LNCAP (cell line): ENCODE results near the gene ATP2A3.

ENCODE experiments used
- CTCF ChIP-seq: fragments of 450-650 bp; IDR thresholded peaks from 2 replicates; pipeline ENCODE4 v1.5.1; 2017; ENCODE audit warnings: mild to moderate bottlenecking

ATP2A3 gene

DNA sequence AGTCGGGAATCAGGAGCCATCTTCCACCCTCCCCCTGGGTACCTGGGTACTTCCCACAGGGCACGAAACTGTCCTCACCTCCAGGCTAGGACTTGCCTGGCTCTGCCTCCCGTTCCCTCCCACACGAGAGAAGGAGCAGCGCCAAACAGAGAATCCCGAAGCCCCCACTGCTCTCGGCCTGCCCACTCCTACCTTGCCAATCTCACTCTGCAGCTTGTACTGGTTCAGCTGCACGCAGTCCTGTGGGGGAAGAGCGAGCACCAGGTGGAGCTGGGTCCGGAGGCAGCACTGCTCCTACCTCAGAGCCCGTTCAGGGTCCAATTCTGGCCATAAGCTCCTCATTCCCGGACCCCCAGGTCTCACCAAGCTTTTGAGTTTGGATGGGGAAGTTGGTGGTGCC is 80.0 kb downstream of the ATP2A3 start:
- TF ChIP-seq CTCF = no peak

DNA sequence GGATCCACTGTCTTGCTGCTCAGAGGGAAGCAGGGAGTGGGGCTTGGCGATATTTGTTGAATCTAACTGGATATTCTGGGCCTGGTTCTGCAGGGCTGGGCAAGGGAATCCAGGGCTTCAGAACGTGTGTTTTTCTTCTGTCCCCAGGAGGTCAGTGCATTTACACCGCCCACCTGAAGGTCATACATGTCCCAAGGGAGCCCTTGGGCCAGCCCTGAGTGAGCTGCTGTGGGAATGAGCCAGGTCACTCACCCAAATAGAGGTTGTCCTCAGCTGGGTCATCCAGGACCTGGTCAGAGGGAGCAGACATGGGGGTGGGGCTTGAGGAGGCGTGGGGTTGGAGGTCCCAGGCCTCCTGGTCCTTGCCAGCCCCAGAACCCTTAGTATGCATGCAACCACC is 82.0 kb downstream of the ATP2A3 start:
- TF ChIP-seq CTCF = no peak

- no peak for TF ChIP-seq CTCF
These were observed 83.3 kb downstream of the ATP2A3 start for GRCh38 chr17:3880983-3881382.

- TF ChIP-seq CTCF = no peak
These were observed 84.4 kb downstream of the ATP2A3 start for GRCh38 chr17:3879591-3880417.

DNA sequence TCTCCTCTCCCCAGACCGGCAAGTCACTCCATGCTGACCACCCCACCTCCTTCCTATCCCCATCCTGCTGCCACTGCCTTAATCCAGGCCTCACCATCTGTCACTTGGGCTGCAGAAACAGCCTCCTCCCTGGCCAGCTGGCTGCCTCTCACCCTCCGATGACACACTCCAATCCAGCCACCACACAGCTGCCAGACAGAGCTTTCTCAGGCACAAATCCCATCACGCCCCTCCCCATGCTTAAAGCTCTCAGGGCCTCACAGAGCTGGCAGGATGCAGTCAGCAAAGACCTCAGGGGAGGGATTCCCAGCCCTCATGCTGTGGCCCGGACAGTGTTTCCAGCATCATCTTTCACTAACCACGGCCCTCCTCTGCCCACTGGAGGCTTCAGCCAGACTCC is 85.1 kb downstream of the ATP2A3 start:
- TF ChIP-seq CTCF = no peak

GRCh38 chr17:3877220-3877619 is 87.0 kb downstream of the ATP2A3 start:
- no peak for TF ChIP-seq CTCF

DNA sequence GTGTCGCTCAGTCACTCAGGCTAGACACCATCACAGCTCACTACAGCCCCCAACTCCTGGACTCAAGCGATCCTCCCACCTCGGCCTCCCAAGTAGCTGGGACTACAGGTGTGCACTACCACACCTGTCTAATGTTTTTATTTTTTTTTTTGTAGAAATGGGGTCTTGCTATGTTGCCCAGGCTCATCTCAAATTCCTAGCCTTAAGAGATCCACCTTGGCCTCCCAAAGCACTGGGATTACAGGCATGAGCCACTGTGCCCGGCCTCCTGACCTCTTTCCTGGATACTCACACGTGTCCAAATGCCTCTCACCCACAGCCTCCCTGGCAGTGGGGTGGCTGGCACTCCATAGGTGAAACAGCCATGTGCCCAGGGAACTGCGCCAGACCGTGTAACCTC is 88.9 kb downstream of the ATP2A3 start:
- no peak for TF ChIP-seq CTCF
